Stomach (tissue), 9 donors: ENCODE results near the gene TMCO6. TPM values are rescaled to one million over a fixed set of nuclear protein-coding genes. Genes with fewer than 3 reads are reported as not detected.
"Not testable (repeated sequence)": the region's sequence is repeated elsewhere in the genome, so short reads cannot be mapped to it uniquely, and the experiment has no call there.

Source experiments
- DNase-seq, 2 donors: peaks; one replicate each; pipeline versions ENCODE4 v3.0.0 to v3.0.0-alpha.2; 2013 to 2019
- H3K27ac ChIP-seq, 5 donors: fragments of 200-600 bp in 4 of 5; sonication (generic) in 4 of 5; one replicate each; pipeline ENCODE4 v1.5.1; 2013 to 2019; ENCODE audit warnings: mild to moderate bottlenecking in 1 of 5, moderate library complexity in 1 of 5
- H3K27me3 ChIP-seq, 3 donors: fragments of 200-600 bp; sonication (generic); one replicate each; pipeline ENCODE4 v1.5.1; 2017 to 2019; ENCODE audit warnings: mixed run types in 1 of 3
- H3K36me3 ChIP-seq, 4 donors: fragments of 200-600 bp; sonication (generic); 1 replicate in 3 of 4; 2 replicates in 1 of 4; pipeline ENCODE4 v1.5.1; 2016 to 2019
- H3K4me1 ChIP-seq, 4 donors: fragments of 200-600 bp; sonication (generic); one replicate each; pipeline ENCODE4 v1.5.1; 2016 to 2019
- H3K4me3 ChIP-seq, 4 donors: fragments of 200-600 bp; sonication (generic) in 3 of 4; one replicate each; pipeline ENCODE4 v1.5.1; 2016 to 2019; ENCODE audit warnings: mild to moderate bottlenecking in 1 of 4
- H3K9me3 ChIP-seq, 4 donors: fragments of 200-600 bp; sonication (generic); one replicate each; pipeline ENCODE4 v1.5.1; 2016 to 2019
- EP300 ChIP-seq: sonication (generic); formaldehyde crosslinking; IDR thresholded peaks from one replicate; pipeline ENCODE4 v1.6.1; 2017; ENCODE audit warnings: antibody characterized with exemption
- POLR2A ChIP-seq, 4 donors: fragments of 450-650 bp; IDR thresholded peaks; one replicate each; pipeline ENCODE4 v1.6.1; 2016; ENCODE audit warnings: antibody characterized with exemption in 4 of 4, control low read depth in 2 of 4, mild to moderate bottlenecking in 1 of 4, moderate library complexity in 1 of 4
- POLR2AphosphoS5 ChIP-seq, 3 donors: sonication (generic); formaldehyde crosslinking; IDR thresholded peaks; one replicate each; pipeline ENCODE4 v1.6.1; 2016; ENCODE audit warnings: antibody characterized with exemption in 3 of 3
- WGBS, 5 donors: extraction: QIAGEN DNeasy Blood & Tissue Kit in 3 of 5; methylation state at CpG; one replicate each; pipeline versions ENCODE4 v1.1.5 to v1.1.7; 2013 to 2018; 5-methylcytosine and 5-hydroxymethylcytosine counted together
- intact Hi-C: fragments of 100-400 bp; cut with DNase I; formaldehyde crosslinking; loops from one replicate; pipeline ENCODE4 v1.15.1; 2023; ENCODE audit warnings: low total_unique reads
- polyA plus RNA-seq, 3 donors: library from polyadenylated mRNA; stranded (reverse); fragments of 200-250 nt; gene quantifications; one replicate each; pipeline ENCODE4 v1.2.3, GENCODE V29; 2013
- total RNA-seq, 5 donors: library from RNA; depleted of rRNA; stranded (reverse); fragments of >200 nt; gene quantifications; one replicate each; pipeline versions ENCODE4 v1.1.0 to v1.2.3, GENCODE V29; 2014 to 2016
- TF ChIP-seq, protein P1 (sequence below), 7 experiments: fragments of 450-650 bp in 4 of 7; fragments of 200-600 bp in 3 of 7; sonication (generic) in 3 of 7; IDR thresholded peaks; one replicate each; pipeline ENCODE4 v1.5.1; 2016 to 2019; ENCODE audit warnings: antibody characterized with exemption in 7 of 7, control low read depth in 2 of 7, mild to moderate bottlenecking in 1 of 7
- donor health status: healthy with polysubstance abuse.
- donor health status: Bipolar disorder and iron deficiency.
- donor health status: healthy.

The TMCO6 gene
- total and polyA plus RNA-seq, 8 donors = 4.0 to 40.8 (median 7.4) TPM

DNA sequence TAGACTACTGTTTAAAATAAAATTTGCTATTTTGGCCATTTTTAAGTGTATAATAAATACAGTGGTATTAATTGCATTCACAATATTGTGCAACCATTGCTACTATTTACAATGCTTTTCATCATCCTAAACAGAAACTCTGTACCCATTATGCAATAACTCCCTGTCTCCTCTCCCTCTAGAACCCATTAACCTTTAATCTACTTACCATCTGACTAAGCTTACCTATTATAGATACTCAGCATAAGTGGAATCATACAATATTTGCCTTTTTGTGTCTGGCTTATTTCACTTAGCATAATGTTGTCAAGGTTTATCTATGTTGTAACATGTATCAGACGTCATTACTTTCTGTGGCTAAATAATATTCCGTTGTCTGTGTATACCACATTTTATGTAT, 32.2 kb upstream of the TMCO6 start:
- TF ChIP-seq POLR2A (IDR thresholded peaks at IDR 0.05) (no peak), EP300 (no peak), POLR2AphosphoS5 (IDR thresholded peaks at IDR 0.05) (no peak)
- TF ChIP-seq, protein P1, sequence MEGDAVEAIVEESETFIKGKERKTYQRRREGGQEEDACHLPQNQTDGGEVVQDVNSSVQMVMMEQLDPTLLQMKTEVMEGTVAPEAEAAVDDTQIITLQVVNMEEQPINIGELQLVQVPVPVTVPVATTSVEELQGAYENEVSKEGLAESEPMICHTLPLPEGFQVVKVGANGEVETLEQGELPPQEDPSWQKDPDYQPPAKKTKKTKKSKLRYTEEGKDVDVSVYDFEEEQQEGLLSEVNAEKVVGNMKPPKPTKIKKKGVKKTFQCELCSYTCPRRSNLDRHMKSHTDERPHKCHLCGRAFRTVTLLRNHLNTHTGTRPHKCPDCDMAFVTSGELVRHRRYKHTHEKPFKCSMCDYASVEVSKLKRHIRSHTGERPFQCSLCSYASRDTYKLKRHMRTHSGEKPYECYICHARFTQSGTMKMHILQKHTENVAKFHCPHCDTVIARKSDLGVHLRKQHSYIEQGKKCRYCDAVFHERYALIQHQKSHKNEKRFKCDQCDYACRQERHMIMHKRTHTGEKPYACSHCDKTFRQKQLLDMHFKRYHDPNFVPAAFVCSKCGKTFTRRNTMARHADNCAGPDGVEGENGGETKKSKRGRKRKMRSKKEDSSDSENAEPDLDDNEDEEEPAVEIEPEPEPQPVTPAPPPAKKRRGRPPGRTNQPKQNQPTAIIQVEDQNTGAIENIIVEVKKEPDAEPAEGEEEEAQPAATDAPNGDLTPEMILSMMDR (IDR thresholded peaks at IDR 0.05) = no peak
- Histone ChIP-seq H3K27ac (no peak overlapping the region), H3K36me3 (no peaks in the 10 kb centered on the region), H3K4me3 (no peak overlapping the region), H3K4me1 (peaks cover 0 to 26% (median 3%) of the 10 kb centered on the region in 4 donors), H3K27me3 (no peaks in the 10 kb centered on the region), H3K9me3 (no peaks in the 10 kb centered on the region)
- intact Hi-C loops = no loop called here
- WGBS, 5 donors = 75 to 89% (median 86%) methylated on average over 2 of the region's 2 CpGs
- DNase-seq = no peak

DNA sequence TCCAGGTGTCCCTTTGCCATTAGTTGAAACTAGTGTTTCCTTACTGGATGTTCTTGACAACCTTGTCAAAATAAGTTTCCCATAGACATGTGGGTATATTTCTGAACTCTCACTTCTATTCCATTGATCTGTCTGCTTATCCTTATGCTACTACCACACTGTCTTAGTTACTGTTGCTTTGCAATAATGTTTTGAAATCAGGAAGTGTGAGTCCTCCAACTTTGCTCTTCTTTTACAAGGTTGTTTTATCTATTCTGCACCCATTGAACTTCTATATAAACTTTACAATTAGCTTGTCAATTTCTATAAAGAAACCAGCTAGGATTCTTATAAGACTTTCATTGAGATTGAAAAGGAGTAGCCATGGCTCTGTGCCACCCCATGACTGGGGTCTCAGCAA, 30.5 kb upstream of the TMCO6 start:
- Histone ChIP-seq H3K27ac (peak overlapping the region in 2 of 5 donors; percentile 48 to 57), H3K4me3 (no peak overlapping the region)

DNA sequence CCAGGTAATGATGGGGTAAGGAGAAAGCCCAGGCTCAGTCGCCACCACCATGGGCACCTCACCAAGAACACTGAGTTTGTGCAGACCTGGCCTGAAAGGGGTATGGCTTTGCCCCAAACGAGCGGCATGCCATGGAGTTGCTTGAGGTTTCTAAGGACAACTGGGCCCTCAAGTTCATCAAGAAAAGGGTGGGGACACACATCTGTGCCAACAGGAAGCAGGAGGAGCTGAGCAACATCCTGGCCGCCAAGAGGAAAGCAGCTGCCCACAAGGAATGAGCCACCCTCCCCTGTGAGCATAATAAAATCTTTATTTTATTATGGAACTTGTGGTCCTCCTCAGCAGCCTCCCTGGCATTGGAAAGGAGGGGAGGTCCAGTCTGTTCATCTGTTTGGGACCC, 30.1 kb upstream of the TMCO6 start:
- WGBS, 5 donors = 42 to 70% (median 52%) methylated on average over 4 of the region's 4 CpGs
- no peaks in the 10 kb centered on the region for H3K27me3 ChIP-seq
- no peaks in the 10 kb centered on the region for H3K36me3 ChIP-seq
- intact Hi-C loops = no loop called here
- no peak for TF ChIP-seq POLR2A (IDR thresholded peaks at IDR 0.05)
- no peak for TF ChIP-seq EP300
- peak in 1 of 3 donors; percentile 8 for TF ChIP-seq POLR2AphosphoS5 (IDR thresholded peaks at IDR 0.05)
- no peak overlapping the region for H3K4me3 ChIP-seq
- H3K9me3 ChIP-seq = no peaks in the 10 kb centered on the region
- H3K27ac ChIP-seq = peak overlapping the region in 2 of 5 donors; percentile 48 to 57
- peak in 1 of 2 donors; percentile 27 for DNase-seq
- H3K4me1 ChIP-seq = peaks cover 0 to 26% (median 3%) of the 10 kb centered on the region in 4 donors

More for the DNA sequence above, 30.5 kb upstream of the TMCO6 start:
- intact Hi-C loops = no loop called here
- no peak for TF ChIP-seq POLR2AphosphoS5 (IDR thresholded peaks at IDR 0.05)
- no peak for TF ChIP-seq POLR2A (IDR thresholded peaks at IDR 0.05)
- no peak for TF ChIP-seq EP300
- TF ChIP-seq, protein P1 (IDR thresholded peaks at IDR 0.05) = no peak
- H3K36me3 ChIP-seq = no peaks in the 10 kb centered on the region
- DNase-seq = no peak
- peaks cover 0 to 26% (median 3%) of the 10 kb centered on the region in 4 donors for H3K4me1 ChIP-seq
- no peaks in the 10 kb centered on the region for H3K9me3 ChIP-seq
- no peaks in the 10 kb centered on the region for H3K27me3 ChIP-seq

DNA sequence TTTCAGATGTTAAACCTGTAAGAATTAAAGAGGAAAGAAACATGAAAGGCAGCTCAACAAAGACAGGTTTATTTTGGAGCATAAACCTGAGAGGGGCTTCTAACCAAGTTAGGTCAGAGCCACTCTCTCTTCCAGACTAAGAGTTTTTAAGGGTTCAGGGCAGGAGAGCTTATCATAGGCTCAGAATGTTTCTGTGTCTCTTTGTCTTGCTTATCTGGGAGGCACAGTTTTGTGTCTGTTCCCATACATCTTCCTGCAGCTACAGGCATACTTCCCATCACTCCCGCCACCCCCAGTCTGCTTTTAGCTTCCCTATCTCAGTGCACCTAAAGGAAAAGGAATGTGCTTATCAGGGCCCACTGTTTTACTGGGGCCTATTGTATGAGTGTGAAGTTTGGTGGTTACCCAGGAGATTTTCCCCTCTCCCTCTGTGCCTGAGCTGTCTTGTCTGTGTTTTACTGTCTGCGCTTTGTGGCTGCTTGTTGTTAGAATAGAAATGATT, 28.2 kb upstream of the TMCO6 start:
- intact Hi-C loops = no loop called here
- no peaks in the 10 kb centered on the region for H3K9me3 ChIP-seq
- WGBS, 5 donors = 55 to 92% (median 67%) methylated on average over 2 of the region's 2 CpGs
- no peaks in the 10 kb centered on the region for H3K27me3 ChIP-seq
- no peak overlapping the region for H3K4me3 ChIP-seq
- H3K27ac ChIP-seq = peak overlapping the region in 4 of 5 donors; percentile 25 to 67 (median 45)
- TF ChIP-seq, protein P1 (IDR thresholded peaks at IDR 0.05) = no peak
- TF ChIP-seq POLR2AphosphoS5 (IDR thresholded peaks at IDR 0.05) = no peak
- TF ChIP-seq POLR2A (IDR thresholded peaks at IDR 0.05) = no peak
- TF ChIP-seq EP300 = no peak
- no peak for DNase-seq
- no peaks in the 10 kb centered on the region for H3K36me3 ChIP-seq
- peaks cover 0 to 26% (median 3%) of the 10 kb centered on the region in 4 donors for H3K4me1 ChIP-seq

DNA sequence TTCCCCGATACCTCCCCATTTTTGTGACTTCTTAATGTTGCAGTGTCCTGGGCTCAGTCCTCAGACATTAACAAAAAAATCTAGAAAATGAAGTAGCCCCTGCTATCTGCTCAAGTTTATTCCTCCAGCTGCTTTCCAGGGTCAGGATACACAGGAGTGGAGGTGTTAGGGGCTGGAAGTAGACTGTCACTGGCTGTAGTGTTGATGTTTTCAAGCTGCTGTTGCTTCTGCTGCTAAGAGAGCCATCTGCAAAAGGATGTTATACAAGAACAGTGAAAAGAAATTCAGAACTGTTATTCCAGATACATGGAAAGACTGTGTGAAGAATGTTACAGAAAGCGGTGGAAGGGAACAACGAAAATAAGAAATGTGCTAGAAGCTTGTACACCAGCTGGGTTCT, 16.9 kb upstream of the TMCO6 start:
- intact Hi-C loops = no loop called here
- TF ChIP-seq POLR2AphosphoS5 (IDR thresholded peaks at IDR 0.05) (no peak), EP300 (no peak), POLR2A (IDR thresholded peaks at IDR 0.05) (no peak)
- TF ChIP-seq, protein P1 (IDR thresholded peaks at IDR 0.05) = no peak
- H3K9me3 ChIP-seq = no peaks in the 10 kb centered on the region
- DNase-seq = no peak
- no peak overlapping the region for H3K4me3 ChIP-seq
- no peaks in the 10 kb centered on the region for H3K36me3 ChIP-seq
- 75 to 89% (median 82%) methylated on average over 3 of the region's 3 CpGs for WGBS, 5 donors
- no peaks in the 10 kb centered on the region for H3K4me1 ChIP-seq
- no peaks in the 10 kb centered on the region for H3K27me3 ChIP-seq
- H3K27ac ChIP-seq = no peak overlapping the region

DNA sequence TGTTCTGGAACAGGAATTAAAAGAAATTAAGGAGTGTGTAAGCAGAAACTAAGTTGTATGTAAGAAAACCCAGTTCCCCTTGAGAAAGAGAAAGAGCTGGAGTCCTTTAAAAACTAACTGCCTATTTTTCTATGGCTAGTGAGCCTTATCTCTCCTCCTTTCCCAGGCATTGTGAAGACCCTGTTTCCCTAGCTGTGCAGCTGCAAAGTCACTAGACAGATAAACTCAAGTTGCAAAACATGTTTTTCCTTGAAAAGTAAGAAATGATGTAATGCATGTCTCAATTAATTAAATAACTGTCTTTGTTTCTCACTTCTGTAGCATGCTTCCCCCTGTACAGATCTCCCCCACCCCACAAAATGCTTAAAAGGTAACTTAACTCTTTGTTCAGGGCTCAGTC, 16.2 kb upstream of the TMCO6 start:
- DNase-seq, H3K9me3 ChIP-seq, H3K27me3 ChIP-seq, H3K36me3 ChIP-seq, H3K4me1 ChIP-seq, intact Hi-C loops, H3K27ac ChIP-seq, H3K4me3 ChIP-seq: not testable (repeated sequence)

DNA sequence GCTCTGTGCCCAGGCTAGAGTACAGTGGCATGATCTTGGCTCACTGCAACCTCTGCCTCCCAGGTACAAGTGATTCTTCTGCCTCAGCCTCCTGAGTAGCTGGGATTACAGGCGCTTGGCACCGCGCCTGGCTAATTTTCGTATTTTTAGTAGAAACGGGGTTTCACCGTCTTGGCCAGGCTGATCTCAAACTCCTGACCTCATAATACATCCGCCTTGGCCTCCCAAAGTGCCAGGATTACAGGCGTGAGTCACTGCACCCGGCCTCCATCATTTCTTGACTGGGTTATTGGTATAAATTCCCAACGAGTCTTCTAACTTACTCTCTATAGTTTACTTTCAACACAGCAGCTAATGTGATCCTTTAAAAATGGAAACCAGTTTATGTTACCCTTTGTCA, 14.4 kb upstream of the TMCO6 start:
- 85 to 92% (median 88%) methylated on average over 10 of the region's 10 CpGs for WGBS, 5 donors
- intact Hi-C loops, H3K4me1 ChIP-seq, H3K36me3 ChIP-seq, H3K27me3 ChIP-seq, H3K9me3 ChIP-seq, H3K4me3 ChIP-seq, DNase-seq, H3K27ac ChIP-seq: not testable (repeated sequence)
